H9 (cell line): ENCODE measurements around the gene LRP1B. TPM values are rescaled to one million over a fixed set of nuclear protein-coding genes. Genes with fewer than 3 reads are reported as not detected.

Source experiments
- DNase-seq: peaks from one replicate; pipeline ENCODE4 v3.0.0-alpha.2; 2017
- H2AFZ ChIP-seq: one replicate; pipeline ENCODE4 v1.6.1; 2013; ENCODE audit warnings: mild to moderate bottlenecking, low read length, control low read depth, moderate library complexity
- H2AK5ac ChIP-seq: 2 replicates; pipeline ENCODE4 v1.6.1; 2013; ENCODE audit warnings: low read length, control low read depth, mixed read lengths; ENCODE audit not compliant: insufficient read length
- H2BK120ac ChIP-seq: one replicate; pipeline ENCODE4 v1.6.1; 2013; ENCODE audit warnings: low read depth, mild to moderate bottlenecking, low read length, control low read depth, inconsistent platforms; ENCODE audit not compliant: poor library complexity, severe bottlenecking
- H2BK12ac ChIP-seq: 2 replicates; pipeline ENCODE4 v1.6.1; 2013; ENCODE audit warnings: low read length, control low read depth, mixed read lengths, low read depth; ENCODE audit not compliant: insufficient read length
- H2BK15ac ChIP-seq: 2 replicates; pipeline ENCODE4 v1.6.1; 2013; ENCODE audit warnings: low read depth, low read length, control low read depth
- H2BK20ac ChIP-seq: one replicate; pipeline ENCODE4 v1.6.1; 2013; ENCODE audit warnings: low read depth, mild to moderate bottlenecking, low read length, control low read depth, inconsistent platforms; ENCODE audit not compliant: poor library complexity, severe bottlenecking
- H2BK5ac ChIP-seq: 2 replicates; pipeline ENCODE4 v1.6.1; 2013; ENCODE audit warnings: low read length, control low read depth, mixed read lengths; ENCODE audit not compliant: insufficient read length
- H3K14ac ChIP-seq: 2 replicates; pipeline ENCODE4 v1.6.1; 2013; ENCODE audit warnings: low read length, control low read depth; ENCODE audit not compliant: insufficient read depth
- H3K18ac ChIP-seq: 2 replicates; pipeline ENCODE4 v1.6.1; 2013; ENCODE audit warnings: low read depth, mild to moderate bottlenecking, mixed read lengths, low read length, control low read depth; ENCODE audit not compliant: insufficient read length
- H3K23ac ChIP-seq: 2 replicates; pipeline ENCODE4 v1.6.1; 2013; ENCODE audit warnings: low read length, control low read depth, mixed read lengths, low read depth; ENCODE audit not compliant: insufficient read length
- H3K23me2 ChIP-seq: 2 replicates; pipeline ENCODE4 v1.6.1; 2013; ENCODE audit warnings: low read depth, mild to moderate bottlenecking, mixed read lengths, low read length, control low read depth; ENCODE audit not compliant: insufficient read length, poor library complexity, severe bottlenecking
- H3K27ac ChIP-seq: 2 replicates; pipeline ENCODE4 v1.5.1; 2013; ENCODE audit warnings: low read length, control low read depth, mixed read lengths, low read depth; ENCODE audit not compliant: insufficient read length
- H3K27me3 ChIP-seq: 2 replicates; pipeline ENCODE4 v1.6.1; 2013; ENCODE audit warnings: low read length, control low read depth, inconsistent platforms; ENCODE audit not compliant: insufficient read depth
- H3K4ac ChIP-seq: 2 replicates; pipeline ENCODE4 v1.6.1; 2013; ENCODE audit warnings: low read depth, mild to moderate bottlenecking, control low read depth, inconsistent platforms, low read length, moderate library complexity
- H3K4me1 ChIP-seq: 2 replicates; pipeline ENCODE4 v1.6.1; 2013; ENCODE audit warnings: low read length, control low read depth, inconsistent platforms; ENCODE audit not compliant: insufficient read depth
- H3K4me2 ChIP-seq: 2 replicates; pipeline ENCODE4 v1.6.1; 2013; ENCODE audit warnings: low read length, control low read depth, mixed read lengths; ENCODE audit not compliant: insufficient read length, insufficient read depth
- H3K56ac ChIP-seq: 2 replicates; pipeline ENCODE4 v1.6.1; 2013; ENCODE audit warnings: low read depth, mild to moderate bottlenecking, mixed read lengths, low read length, control low read depth; ENCODE audit not compliant: insufficient read length
- H3K79me1 ChIP-seq: 2 replicates; pipeline ENCODE4 v1.6.1; 2013; ENCODE audit warnings: low read depth, mild to moderate bottlenecking, moderate library complexity, low read length, control low read depth, inconsistent platforms; ENCODE audit not compliant: insufficient read depth, poor library complexity, severe bottlenecking
- H3K79me2 ChIP-seq: 2 replicates; pipeline ENCODE4 v1.6.1; 2013; ENCODE audit warnings: low read length, control low read depth, inconsistent platforms; ENCODE audit not compliant: insufficient read depth
- H3K9ac ChIP-seq: 2 replicates; pipeline ENCODE4 v1.6.1; 2013; ENCODE audit warnings: low read length, control low read depth, mixed read lengths; ENCODE audit not compliant: insufficient read length; ENCODE audit errors: extremely low read depth
- H3K9me3 ChIP-seq: one replicate; pipeline ENCODE4 v1.6.1; 2013; ENCODE audit warnings: low read depth, low read length, inconsistent platforms; ENCODE audit not compliant: control insufficient read depth
- H3T11ph ChIP-seq: one replicate; pipeline ENCODE4 v1.6.1; 2013; ENCODE audit warnings: mild to moderate bottlenecking, low read length, control low read depth, inconsistent platforms
- H4K20me1 ChIP-seq: one replicate; pipeline ENCODE4 v1.6.1; 2013; ENCODE audit not compliant: control insufficient read depth, insufficient read length, insufficient read depth
- H4K5ac ChIP-seq: 2 replicates; pipeline ENCODE4 v1.6.1; 2013; ENCODE audit warnings: low read depth, mild to moderate bottlenecking, mixed read lengths, low read length, control low read depth; ENCODE audit not compliant: insufficient read length
- H4K8ac ChIP-seq: replicated peaks from 2 replicates; pipeline ENCODE4 v1.6.1; 2013; ENCODE audit warnings: low read length, control low read depth, mixed read lengths, low read depth; ENCODE audit not compliant: insufficient read length
- H4K91ac ChIP-seq: 2 replicates; pipeline ENCODE4 v1.6.1; 2013; ENCODE audit warnings: low read depth, mild to moderate bottlenecking, moderate library complexity, mixed read lengths, low read length, control low read depth; ENCODE audit not compliant: insufficient read length
- H3K27ac Mint-ChIP-seq, 3 experiments: 2 replicates in 2 of 3; 3 replicates in 1 of 3; pipeline ENCODE4 v1.8.0; 2020 to 2021; ENCODE audit warnings: mixed read lengths in 3 of 3, mild to moderate bottlenecking in 1 of 3, moderate library complexity in 1 of 3
- H3K27me3 Mint-ChIP-seq: 2 replicates; pipeline ENCODE4 v1.8.0; 2021; ENCODE audit warnings: low read depth, mild to moderate bottlenecking, moderate library complexity, mixed read lengths
- H3K36me3 Mint-ChIP-seq, 3 experiments: 2 replicates in 2 of 3; 3 replicates in 1 of 3; pipeline ENCODE4 v1.8.0; 2020 to 2021; ENCODE audit warnings: low read depth in 3 of 3, mixed read lengths in 3 of 3; ENCODE audit not compliant: insufficient read depth in 1 of 3
- H3K4me1 Mint-ChIP-seq, 2 experiments: 2 replicates each; pipeline ENCODE4 v1.8.0; 2020; ENCODE audit warnings: mixed read lengths in 2 of 2
- H3K4me3 Mint-ChIP-seq, 2 experiments: 2 replicates in 1 of 2; 3 replicates in 1 of 2; pipeline ENCODE4 v1.8.0; 2020 to 2021; ENCODE audit warnings: mild to moderate bottlenecking in 2 of 2, mixed read lengths in 2 of 2, moderate library complexity in 1 of 2
- H3K9me3 Mint-ChIP-seq, 2 experiments: 2 replicates in 1 of 2; 3 replicates in 1 of 2; pipeline ENCODE4 v1.8.0; 2020; ENCODE audit warnings: mild to moderate bottlenecking in 2 of 2, mixed read lengths in 2 of 2, moderate library complexity in 1 of 2
- WGBS: extraction: QIAGEN DNeasy Blood & Tissue Kit; methylation state at CpG from one replicate; pipeline ENCODE4 v1.1.7; 2013; ENCODE audit warnings: missing lambda C conversion rate, low lambda C conversion rate, mixed read lengths; ENCODE audit not compliant: insufficient read length; ENCODE audit errors: extremely low coverage; 5-methylcytosine and 5-hydroxymethylcytosine counted together
- total RNA-seq: library from RNA; stranded (reverse); gene quantifications from 2 replicates; pipeline ENCODE4 v1.2.1, GENCODE V29; 2021
- TF ChIP-seq, protein P1 (sequence below): fragments of 200-600 bp; sonication (generic); conservative IDR thresholded peaks from 3 replicates; pipeline ENCODE4 v1.8.0; 2021; ENCODE audit warnings: antibody characterized with exemption, mild to moderate bottlenecking

LRP1B gene
- total RNA-seq, 1 experiment from 2014 or later: not detected

GRCh38 chr2:140498360-140498759, 1632.5 kb downstream of the LRP1B start:
- H4K91ac ChIP-seq: no peak overlapping the region
- H3K9me3 ChIP-seq: no peaks in the 10 kb centered on the region
- H3K23me2 ChIP-seq: no peaks in the 10 kb centered on the region
- H4K5ac ChIP-seq: no peak overlapping the region
- no peak overlapping the region for H3K4ac ChIP-seq
- H4K20me1 ChIP-seq: no peaks in the 10 kb centered on the region
- Mint-ChIP-seq H3K4me3 (no peak overlapping the region), H3K36me3 (no peaks in the 10 kb centered on the region), H3K4me1 (no peaks in the 10 kb centered on the region), H3K9me3 (no peaks in the 10 kb centered on the region), H3K27ac (no peak overlapping the region), H3K27me3 (no peaks in the 10 kb centered on the region)
- no CpG with 5 or more reads among the region's 4 CpGs for WGBS
- H2BK120ac ChIP-seq: no peak overlapping the region
- no peak overlapping the region for H2BK5ac ChIP-seq
- no peak overlapping the region for H2AK5ac ChIP-seq
- no peaks in the 10 kb centered on the region for H3K27me3 ChIP-seq
- no peaks in the 10 kb centered on the region for H3K79me2 ChIP-seq
- no peak overlapping the region for H3K56ac ChIP-seq
- no peaks in the 10 kb centered on the region for H3K79me1 ChIP-seq
- TF ChIP-seq, protein P1, sequence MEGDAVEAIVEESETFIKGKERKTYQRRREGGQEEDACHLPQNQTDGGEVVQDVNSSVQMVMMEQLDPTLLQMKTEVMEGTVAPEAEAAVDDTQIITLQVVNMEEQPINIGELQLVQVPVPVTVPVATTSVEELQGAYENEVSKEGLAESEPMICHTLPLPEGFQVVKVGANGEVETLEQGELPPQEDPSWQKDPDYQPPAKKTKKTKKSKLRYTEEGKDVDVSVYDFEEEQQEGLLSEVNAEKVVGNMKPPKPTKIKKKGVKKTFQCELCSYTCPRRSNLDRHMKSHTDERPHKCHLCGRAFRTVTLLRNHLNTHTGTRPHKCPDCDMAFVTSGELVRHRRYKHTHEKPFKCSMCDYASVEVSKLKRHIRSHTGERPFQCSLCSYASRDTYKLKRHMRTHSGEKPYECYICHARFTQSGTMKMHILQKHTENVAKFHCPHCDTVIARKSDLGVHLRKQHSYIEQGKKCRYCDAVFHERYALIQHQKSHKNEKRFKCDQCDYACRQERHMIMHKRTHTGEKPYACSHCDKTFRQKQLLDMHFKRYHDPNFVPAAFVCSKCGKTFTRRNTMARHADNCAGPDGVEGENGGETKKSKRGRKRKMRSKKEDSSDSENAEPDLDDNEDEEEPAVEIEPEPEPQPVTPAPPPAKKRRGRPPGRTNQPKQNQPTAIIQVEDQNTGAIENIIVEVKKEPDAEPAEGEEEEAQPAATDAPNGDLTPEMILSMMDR: no peak
- no peak for DNase-seq
- H4K8ac ChIP-seq: no peak overlapping the region
- H3T11ph ChIP-seq: no peak overlapping the region
- H3K27ac ChIP-seq: no peak overlapping the region
- no peak overlapping the region for H3K14ac ChIP-seq
- no peak overlapping the region for H2BK15ac ChIP-seq
- no peak overlapping the region for H2BK12ac ChIP-seq
- H3K9ac ChIP-seq: no peak overlapping the region
- no peak overlapping the region for H3K23ac ChIP-seq
- no peak overlapping the region for H3K18ac ChIP-seq
- no peak overlapping the region for H2AFZ ChIP-seq
- H3K4me1 ChIP-seq: no peaks in the 10 kb centered on the region
- H3K4me2 ChIP-seq: no peak overlapping the region
- H2BK20ac ChIP-seq: no peak overlapping the region
